T47D (cell line): ENCODE data around the gene RFNG.
"Not testable (repeated sequence)": the region's sequence is repeated elsewhere in the genome, so short reads cannot be mapped to it uniquely, and the experiment has no call there.

ENCODE experiments used
- DNase-seq, 2 experiments: peaks; one replicate each; pipeline versions ENCODE4 v3.0.0 to v3.0.0-alpha.2; 2011 to 2012; ENCODE audit warnings: low read depth in 1 of 2, low spot score in 1 of 2
- JUND ChIP-seq: IDR thresholded peaks from 2 replicates; pipeline ENCODE4 v1.6.1; 2012; ENCODE audit warnings: low read depth
- in situ Hi-C: cut with HindIII; loops from 2 replicates; pipeline ENCODE4 v1.10.0; 2016; ENCODE audit warnings: low sequenced_read_pairs, low pct_unique_long_range_greater_than_20kb

RFNG gene

GRCh38 chr17:82047914-82048570 lies 3.6 kb downstream of the RFNG start:
- no peak for DNase-seq
- in situ Hi-C loops = no loop called here
- TF ChIP-seq JUND = no peak

GRCh38 chr17:82047379-82047778 lies 4.2 kb downstream of the RFNG start:
- in situ Hi-C loops = no loop called here

GRCh38 chr17:82046903-82047302 lies 4.7 kb downstream of the RFNG start:
- in situ Hi-C loops = no loop called here
- no peak for DNase-seq
- no peak for TF ChIP-seq JUND

More at GRCh38 chr17:82047379-82047778, 4.2 kb downstream of the RFNG start:
- no peak for DNase-seq
- TF ChIP-seq JUND = no peak

DNA sequence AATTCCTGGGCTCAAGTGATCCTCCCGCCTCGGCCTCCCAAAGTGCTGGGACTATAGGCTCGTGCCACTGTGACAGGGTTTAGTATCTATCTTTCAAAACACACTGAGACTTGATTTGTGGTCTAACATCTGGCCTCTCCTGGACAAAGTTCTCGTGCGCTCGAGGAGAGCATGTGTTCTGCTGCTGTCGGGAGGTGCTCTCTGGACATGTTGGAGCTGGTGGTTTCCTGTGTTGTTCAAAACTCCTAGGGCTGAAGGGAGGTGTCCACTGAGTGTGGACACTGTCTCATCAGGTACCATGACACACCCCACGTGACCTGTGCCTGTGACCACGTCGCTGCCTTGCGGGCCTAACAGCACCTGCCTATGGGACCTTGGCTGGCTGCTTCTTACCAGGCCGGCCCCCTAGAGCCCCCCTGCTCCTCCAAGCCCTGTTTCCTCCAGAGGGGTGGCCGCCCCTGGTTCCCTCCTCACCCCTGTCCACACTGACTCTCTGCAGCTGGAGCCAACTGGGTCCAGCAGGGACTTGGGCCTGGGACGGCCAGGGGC lies 5.6 kb downstream of the RFNG start:
- no peak for DNase-seq
- in situ Hi-C loops = no loop called here
- TF ChIP-seq JUND = no peak

- in situ Hi-C loops = no loop called here
- DNase-seq = no peak
Measured at GRCh38 chr17:82043507-82043906, 8.1 kb downstream of the RFNG start.

DNA sequence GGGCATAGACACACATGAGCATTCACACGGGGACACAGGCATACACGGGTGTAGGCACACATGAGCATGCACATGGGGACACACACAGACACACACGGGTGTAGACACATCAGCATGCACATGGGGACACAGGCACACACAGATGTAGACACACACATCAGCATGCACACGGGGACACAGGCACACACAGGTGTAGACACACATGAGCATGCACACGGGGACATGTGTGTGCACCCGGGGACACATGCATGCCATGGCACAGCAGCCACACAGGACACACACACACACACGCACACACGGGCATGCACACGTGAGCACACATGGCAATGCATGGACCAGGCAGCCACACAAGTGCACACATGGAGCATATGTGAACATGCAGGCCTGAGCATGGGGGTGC lies 9.0 kb downstream of the RFNG start:
- no peak for TF ChIP-seq JUND
- in situ Hi-C loops = no loop called here
- no peak for DNase-seq

More at GRCh38 chr17:82043507-82043906, 8.1 kb downstream of the RFNG start:
- no peak for TF ChIP-seq JUND

DNA sequence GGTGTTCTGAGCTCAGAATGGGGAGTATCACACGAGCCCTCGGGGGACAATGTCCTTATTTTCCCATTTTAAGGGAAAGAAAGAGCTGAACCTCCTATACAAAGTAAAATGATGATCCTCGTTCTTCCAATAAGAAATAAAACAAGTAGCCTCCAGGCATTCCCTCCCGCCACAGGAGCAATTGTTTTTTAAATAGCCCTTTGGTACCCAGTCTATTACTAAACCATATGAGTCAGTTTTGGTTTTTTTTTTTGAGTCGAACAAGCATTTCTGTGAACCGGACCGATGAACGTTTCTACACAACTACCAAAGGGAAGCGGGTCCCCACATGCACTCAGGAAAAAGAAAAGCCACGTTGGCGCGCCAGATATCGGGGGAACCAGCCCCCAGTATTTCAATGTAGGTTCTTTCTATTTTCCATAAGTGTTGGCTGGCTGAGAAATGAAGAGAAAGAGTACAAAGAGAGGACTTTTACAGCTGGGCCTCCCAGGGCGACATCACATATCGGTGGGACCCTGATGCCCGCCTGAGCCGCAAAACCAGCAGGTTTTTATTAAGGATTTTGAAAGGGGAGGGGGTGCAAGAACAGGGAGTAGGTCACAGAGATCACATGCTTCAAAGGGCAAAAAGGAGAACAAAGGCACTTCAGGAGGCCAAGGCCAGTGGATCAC lies 10.3 kb downstream of the RFNG start:
- no peak for TF ChIP-seq JUND
- in situ Hi-C loops = no loop called here
- no peak for DNase-seq

GRCh38 chr17:82039695-82040299 lies 11.8 kb downstream of the RFNG start:
- no peak for DNase-seq
- in situ Hi-C loops = no loop called here
- no peak for TF ChIP-seq JUND

DNA sequence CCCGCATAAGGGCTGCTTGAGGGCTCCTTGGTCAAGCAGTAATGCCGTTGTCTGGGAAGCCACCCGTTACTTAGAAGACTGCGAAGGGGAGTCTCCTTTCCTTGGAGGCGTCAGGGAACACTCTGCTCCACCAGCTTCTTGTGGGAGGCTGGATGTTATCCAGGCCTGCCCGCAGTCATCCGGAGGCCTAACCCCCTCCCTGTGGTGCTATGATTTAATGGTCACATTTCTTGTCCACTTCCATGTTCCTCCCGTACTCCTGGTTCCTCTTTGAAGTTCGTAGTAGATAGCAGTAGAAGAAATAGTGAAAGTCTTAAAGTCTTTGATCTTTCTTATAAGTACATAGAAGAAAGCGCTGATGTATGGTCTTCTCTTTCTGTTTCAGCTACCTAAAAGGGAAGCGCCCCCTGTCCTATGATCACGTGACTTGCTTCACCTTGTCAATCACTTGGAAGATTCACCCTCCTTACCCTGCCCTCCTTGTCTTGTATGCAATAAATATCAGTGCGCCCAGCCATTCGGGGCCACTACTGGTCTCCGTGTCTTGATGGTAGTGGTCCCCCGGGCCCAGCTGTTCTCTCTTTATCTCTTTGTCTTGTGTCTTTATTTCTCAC lies 12.7 kb downstream of the RFNG start:
- DNase-seq, in situ Hi-C loops: not testable (repeated sequence)

GRCh38 chr17:82037889-82038195 lies 13.8 kb downstream of the RFNG start:
- in situ Hi-C loops = no loop called here
- TF ChIP-seq JUND = no peak
- peak in 1 of 2 experiments; percentile 31 for DNase-seq

GRCh38 chr17:82037092-82037888 lies 14.3 kb downstream of the RFNG start, which contains the start of gene DCXR:
TSS of gene DCXR (minus strand) at chr17:82037697. CDS start at chr17:82037682, 15 bp downstream.
- peak; percentile 99 for DNase-seq
- in situ Hi-C loops = no loop called here
- TF ChIP-seq JUND = no peak

- TF ChIP-seq JUND = no peak
- no peak for DNase-seq
- in situ Hi-C loops = no loop called here
Measured at GRCh38 chr17:82036634-82037091, 14.9 kb downstream of the RFNG start.
